GM19328 (cell line): Measurements from ENCODE around the gene KRT7.

Experiments
- ATAC-seq: cut with Tn5 transposase; IDR thresholded peaks from one replicate; pipeline ENCODE4 v1.9.1; 2021; ENCODE audit warnings: mild to moderate bottlenecking, moderate library complexity; ENCODE audit not compliant: unreplicated experiment

KRT7 gene

GRCh38 chr12:52199294-52199919 is 33.6 kb upstream of the KRT7 start:
- no peak for ATAC-seq

GRCh38 chr12:52200086-52200780 is 32.8 kb upstream of the KRT7 start:
- no peak for ATAC-seq

- ATAC-seq: no peak
Measured at GRCh38 chr12:52200781-52201450, 32.1 kb upstream of the KRT7 start.

GRCh38 chr12:52201451-52201839 is 31.6 kb upstream of the KRT7 start:
- no peak for ATAC-seq

- no peak for ATAC-seq
Measured at GRCh38 chr12:52202361-52203078, 30.5 kb upstream of the KRT7 start.

- ATAC-seq: no peak
Measured at GRCh38 chr12:52203079-52203921, 29.7 kb upstream of the KRT7 start.

GRCh38 chr12:52204095-52204930 is 28.7 kb upstream of the KRT7 start:
- ATAC-seq: no peak

- no peak for ATAC-seq
Measured at GRCh38 chr12:52204931-52205505, 28.0 kb upstream of the KRT7 start.

- no peak for ATAC-seq
Measured at GRCh38 chr12:52205612-52206303, 27.3 kb upstream of the KRT7 start.

GRCh38 chr12:52206304-52207040 is 26.6 kb upstream of the KRT7 start:
- no peak for ATAC-seq

GRCh38 chr12:52207106-52207505 is 25.9 kb upstream of the KRT7 start:
- no peak for ATAC-seq

GRCh38 chr12:52207895-52208294 is 25.1 kb upstream of the KRT7 start:
- ATAC-seq: no peak

- ATAC-seq: no peak
Measured at GRCh38 chr12:52208424-52209165, 24.4 kb upstream of the KRT7 start.

GRCh38 chr12:52209321-52209720 is 23.7 kb upstream of the KRT7 start:
- no peak for ATAC-seq

GRCh38 chr12:52210186-52210924 is 22.7 kb upstream of the KRT7 start:
- ATAC-seq: no peak

- no peak for ATAC-seq
Measured at GRCh38 chr12:52210925-52211650, 22.0 kb upstream of the KRT7 start.
